ENCODE results near the gene GANAB. TPM values are rescaled to one million over a fixed set of nuclear protein-coding genes. Genes with fewer than 3 reads are reported as not detected.
A peak's percentile ranks its signal among the peaks of the same experiment; 100 is the strongest.

The GANAB gene
- total RNA-seq, 4 donors from 2014 or later: 108 to 166 (median 128) TPM

DNA sequence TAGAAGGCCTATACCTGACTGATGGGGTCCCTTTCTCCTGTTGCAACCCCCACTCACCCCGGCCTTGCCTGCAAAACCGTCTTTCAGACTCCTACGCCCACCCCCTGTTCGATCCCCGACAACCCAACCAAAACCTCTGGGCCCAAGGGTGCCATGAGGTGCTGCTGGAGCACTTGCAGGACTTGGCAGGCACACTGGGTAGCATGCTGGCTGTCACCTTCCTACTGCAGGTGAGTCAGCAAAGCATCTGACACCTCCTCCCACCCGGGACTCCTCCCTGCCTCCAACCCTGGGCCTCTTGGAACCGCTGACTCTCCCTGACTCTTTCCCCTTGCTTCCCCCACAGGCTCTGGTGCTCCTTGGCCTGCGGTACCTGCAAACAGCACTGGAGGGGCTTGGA is 32.1 kb downstream of the GANAB start:
- TF ChIP-seq, protein P1, sequence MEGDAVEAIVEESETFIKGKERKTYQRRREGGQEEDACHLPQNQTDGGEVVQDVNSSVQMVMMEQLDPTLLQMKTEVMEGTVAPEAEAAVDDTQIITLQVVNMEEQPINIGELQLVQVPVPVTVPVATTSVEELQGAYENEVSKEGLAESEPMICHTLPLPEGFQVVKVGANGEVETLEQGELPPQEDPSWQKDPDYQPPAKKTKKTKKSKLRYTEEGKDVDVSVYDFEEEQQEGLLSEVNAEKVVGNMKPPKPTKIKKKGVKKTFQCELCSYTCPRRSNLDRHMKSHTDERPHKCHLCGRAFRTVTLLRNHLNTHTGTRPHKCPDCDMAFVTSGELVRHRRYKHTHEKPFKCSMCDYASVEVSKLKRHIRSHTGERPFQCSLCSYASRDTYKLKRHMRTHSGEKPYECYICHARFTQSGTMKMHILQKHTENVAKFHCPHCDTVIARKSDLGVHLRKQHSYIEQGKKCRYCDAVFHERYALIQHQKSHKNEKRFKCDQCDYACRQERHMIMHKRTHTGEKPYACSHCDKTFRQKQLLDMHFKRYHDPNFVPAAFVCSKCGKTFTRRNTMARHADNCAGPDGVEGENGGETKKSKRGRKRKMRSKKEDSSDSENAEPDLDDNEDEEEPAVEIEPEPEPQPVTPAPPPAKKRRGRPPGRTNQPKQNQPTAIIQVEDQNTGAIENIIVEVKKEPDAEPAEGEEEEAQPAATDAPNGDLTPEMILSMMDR (IDR thresholded peaks at IDR 0.05): no peak
- no peak for ATAC-seq (ENCODE audit: low FRiP score)
- no peak for DNase-seq (ENCODE audit: low spot score)

DNA sequence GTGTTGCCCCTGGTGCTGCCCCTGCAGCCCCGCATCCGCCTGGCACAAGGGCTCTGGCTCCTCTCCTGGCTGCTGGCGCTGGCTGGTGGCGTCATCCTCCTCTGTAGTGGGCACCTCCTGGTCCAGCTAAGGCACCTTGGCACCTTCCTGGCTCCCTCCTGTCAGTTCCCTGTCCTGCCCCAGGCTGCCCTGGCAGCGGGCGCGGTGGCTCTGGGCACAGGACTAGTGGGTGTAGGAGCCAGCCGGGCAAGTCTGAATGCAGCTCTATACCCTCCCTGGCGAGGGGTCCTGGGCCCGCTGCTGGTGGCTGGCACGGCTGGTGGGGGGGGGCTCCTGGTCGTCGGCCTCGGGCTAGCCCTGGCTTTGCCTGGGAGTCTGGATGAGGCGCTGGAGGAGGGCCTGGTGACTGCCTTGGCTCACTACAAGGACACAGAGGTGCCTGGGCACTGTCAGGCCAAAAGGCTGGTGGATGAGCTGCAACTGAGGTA is 33.1 kb downstream of the GANAB start:
- ATAC-seq (ENCODE audit: low FRiP score) (no peak), DNase-seq (ENCODE audit: low spot score) (no peak)
- TF ChIP-seq, protein P1 (IDR thresholded peaks at IDR 0.05): no peak

DNA sequence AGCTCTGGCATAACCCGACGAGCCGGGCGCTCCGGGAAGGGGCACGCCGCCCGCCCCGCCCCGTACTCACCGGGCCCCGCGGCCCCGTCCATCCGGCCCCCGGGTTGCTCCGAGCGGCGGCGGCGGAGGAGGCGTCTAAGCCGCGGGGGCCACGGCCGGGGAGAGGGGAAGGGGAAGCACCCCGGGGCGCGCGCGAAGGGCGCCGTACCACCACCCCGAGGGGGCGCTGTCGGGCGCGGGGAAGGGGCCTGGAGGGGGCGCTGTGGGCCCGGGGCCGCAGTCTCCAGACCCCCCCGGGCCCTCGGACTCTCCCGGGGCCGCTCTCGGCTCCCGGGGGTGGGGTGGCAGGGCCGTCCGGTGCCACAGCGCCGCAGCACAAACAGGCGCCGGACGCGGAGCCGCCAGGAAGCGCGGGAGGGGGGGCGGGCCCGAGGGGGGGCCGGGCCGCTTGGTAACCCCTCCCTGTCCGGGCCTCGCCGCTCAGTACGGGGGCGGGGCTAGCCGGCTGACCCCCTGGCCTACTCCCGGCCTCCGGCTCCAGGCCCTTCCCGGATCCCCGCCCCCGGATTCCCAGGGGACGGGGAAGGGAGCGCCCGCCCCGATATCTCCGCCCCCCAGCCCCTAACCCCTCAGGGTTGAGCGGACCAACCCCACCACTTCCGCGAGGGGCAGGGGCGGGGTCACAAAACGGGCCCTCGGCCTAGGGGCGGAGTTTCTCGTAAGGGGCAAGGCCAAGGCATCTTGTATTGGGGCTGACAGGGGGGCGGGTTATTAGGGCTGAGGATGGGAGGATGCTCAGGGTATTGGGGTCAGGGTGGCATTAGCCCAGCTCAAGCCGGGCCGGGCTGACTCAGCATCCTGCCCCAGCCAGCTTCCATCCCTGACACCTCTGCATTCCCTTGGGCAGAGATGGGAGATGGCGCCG is 33.8 kb downstream of the GANAB start, which contains the start of the genes EML3 and ROM1:
Gene EML3 (minus strand): TSS at position 410 of the 925 bp plus-strand sequence. CDS start 318 bp downstream, at position 92.
Gene ROM1 (plus strand): TSS at position 892 of the 925 bp plus-strand sequence. CDS start 25 bp downstream, at position 917.
- DNase-seq (ENCODE audit: low spot score) (peak; percentile 90), ATAC-seq (ENCODE audit: low FRiP score) (peak; percentile 88)
- TF ChIP-seq, protein P1 (IDR thresholded peaks at IDR 0.05): peak in 2 of 3 donors; percentile 13 to 97

DNA sequence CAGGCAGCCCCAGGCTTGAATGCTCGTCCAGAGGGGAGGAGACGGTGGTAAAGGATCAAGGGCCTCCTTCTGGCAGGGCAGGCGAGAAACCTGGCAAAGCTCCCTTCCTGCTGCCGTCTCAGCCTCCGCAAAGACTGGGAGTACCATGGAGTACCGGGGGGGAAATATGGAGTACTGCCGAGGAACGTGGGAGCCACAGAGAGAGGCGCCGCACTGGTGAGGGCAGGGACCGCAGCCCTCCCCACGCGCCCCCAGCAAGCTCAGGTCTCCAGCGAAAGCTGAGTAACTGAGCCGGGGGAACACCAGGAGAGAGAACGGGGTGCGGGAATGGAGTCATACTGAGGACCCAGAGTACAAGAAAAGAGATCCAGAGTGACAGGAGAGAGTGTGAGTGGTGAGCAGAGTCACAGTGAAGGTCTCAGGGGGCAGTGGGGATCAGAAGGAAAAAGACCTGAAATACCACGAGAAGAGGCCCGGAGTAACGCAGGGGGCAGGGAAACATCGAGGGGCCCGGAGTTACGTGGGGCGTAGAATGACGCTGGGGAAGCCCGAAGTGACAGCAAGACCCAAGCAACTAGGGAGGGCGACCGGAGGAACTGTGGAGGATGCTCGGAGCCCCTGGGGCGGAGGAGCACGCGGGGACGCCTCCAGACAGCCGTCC is 34.6 kb downstream of the GANAB start:
- ATAC-seq (ENCODE audit: low FRiP score): peak; percentile 8
- DNase-seq (ENCODE audit: low spot score): no peak
- TF ChIP-seq, protein P1 (IDR thresholded peaks at IDR 0.05): no peak

DNA sequence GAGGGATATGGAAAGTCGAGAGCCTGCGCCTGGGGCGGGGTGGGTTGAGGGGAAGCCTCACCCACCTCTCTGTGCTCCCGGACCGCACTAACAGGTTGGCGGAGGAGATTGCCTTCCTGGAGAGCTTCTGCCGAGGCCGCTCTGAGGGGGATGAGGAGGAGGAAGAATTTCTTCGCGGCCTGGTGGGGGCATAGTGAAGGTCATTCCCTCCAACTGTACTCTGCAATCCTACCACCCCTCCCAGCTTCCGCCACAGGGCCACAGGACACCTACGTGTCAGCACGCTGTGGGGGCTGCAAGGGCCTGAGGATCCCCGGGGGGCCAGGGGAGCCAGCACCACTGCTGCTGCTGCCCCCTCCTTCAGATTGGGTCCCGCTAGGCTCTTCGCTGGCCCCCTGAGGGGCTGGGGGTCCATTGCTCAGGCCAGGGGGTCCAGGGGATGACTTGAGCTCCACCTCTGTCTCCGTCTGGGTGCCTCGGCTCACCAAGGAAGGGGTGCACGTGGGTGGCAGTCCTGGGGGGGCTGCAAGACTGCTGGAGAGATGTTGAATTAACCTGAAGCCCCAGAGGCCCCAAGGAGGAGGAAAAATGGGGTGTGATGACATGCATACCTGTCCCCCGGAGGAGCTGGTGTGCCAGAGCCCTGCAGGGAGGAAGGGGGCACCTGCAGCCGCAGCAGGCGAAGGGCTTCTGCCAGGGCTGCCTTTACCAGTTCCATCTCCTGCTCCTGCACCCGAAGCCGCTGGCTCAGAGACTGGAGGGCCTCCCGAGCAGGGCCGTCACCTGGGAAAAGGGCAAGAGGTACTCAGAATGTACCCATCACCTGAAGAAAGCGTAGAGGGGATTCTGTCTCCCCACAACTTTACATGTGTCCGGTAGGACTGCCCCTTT is 35.4 kb downstream of the GANAB start:
- ATAC-seq (ENCODE audit: low FRiP score): no peak
- DNase-seq (ENCODE audit: low spot score): no peak
- TF ChIP-seq, protein P1 (IDR thresholded peaks at IDR 0.05): no peak

DNA sequence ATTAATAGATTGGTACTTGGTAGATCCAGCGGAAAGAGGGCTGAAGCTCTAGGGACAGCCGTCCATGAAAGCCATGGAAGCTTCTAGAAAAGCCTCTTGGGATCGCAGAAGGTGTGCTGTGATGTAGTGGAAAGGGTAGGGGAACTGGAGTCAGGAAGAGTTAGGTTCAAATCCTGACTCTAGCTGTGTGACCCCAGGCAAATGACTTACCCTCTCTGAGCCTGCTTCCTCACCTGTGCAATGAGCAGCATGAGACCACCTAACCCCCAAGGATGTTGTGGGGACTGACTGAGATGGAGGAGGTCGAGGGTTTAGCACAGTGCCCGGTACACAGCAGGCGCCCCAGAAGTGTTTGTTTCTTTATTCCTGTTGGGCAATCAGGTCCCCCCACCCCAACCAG is 36.0 kb downstream of the GANAB start:
- TF ChIP-seq, protein P1 (IDR thresholded peaks at IDR 0.05): no peak
- DNase-seq (ENCODE audit: low spot score) (no peak), ATAC-seq (ENCODE audit: low FRiP score) (no peak)

Measured in omental fat pad (tissue), 4 donors.